ENCODE results near the gene CNP. TPM values are rescaled to one million over a fixed set of nuclear protein-coding genes. Genes with fewer than 3 reads are reported as not detected.
"Not testable (repeated sequence)": the region's sequence is repeated elsewhere in the genome, so short reads cannot be mapped to it uniquely, and the experiment has no call there.

The CNP gene
- total RNA-seq, 1 experiment from 2014 or later = 104 TPM

- DNase-seq (ENCODE audit: low read depth, low spot score) = peak; percentile 21
- in situ Hi-C loops (cut with HindIII; ENCODE audit: low pct_unique_long_range_greater_than_20kb, low sequenced_read_pairs) = no loop called here
Measured at GRCh38 chr17:42016411-42016831, 49.8 kb downstream of the CNP start.

GRCh38 chr17:42016941-42017865 lies 50.6 kb downstream of the CNP start, which contains the start of gene DNAJC7:
Gene DNAJC7, minus strand, starts transcription at chr17:42017439. Its CDS starts 23 bp downstream, at chr17:42017416.
- DNase-seq (ENCODE audit: low read depth, low spot score) = peak; percentile 91
- in situ Hi-C loops (cut with HindIII; ENCODE audit: low pct_unique_long_range_greater_than_20kb, low sequenced_read_pairs) = no loop called here

DNA sequence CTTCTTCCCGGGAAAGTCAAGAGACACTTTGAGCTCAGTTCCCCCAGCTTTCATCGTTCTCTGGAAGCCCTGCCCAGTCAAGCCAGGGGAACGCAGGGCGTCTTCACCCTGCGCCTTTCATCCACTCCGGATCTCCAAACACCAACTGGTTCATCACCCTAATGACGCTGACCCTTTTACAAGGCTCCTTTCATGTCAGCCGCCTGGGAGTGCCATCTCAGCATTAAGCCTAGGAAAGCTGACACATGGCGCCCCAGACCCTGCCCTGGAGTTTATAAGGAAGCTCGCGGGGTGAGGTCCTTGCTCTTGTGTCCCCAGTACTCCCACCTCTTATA lies 51.2 kb downstream of the CNP start:
- no peak for DNase-seq (ENCODE audit: low read depth, low spot score)
- in situ Hi-C loops (cut with HindIII; ENCODE audit: low pct_unique_long_range_greater_than_20kb, low sequenced_read_pairs) = no loop called here

DNA sequence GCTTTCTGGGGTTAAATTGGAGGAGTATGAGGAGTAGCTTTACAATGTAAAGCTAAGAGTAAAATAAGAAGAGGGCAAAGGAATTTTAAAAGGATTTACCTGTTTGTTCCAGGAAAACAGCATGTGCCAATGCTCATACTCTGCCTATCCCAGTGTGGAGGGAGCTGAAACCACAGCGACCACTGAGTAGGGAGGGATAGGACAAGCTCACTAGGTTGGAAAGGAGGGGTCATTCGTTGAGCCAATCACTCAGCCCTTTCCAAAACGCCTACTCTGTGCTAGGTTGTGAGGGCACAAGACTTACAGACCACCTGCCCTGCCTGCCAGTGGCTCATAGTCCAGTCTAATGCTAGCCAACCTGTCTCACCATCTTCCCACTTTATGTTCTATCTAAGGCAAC lies 51.7 kb downstream of the CNP start:
- in situ Hi-C loops (cut with HindIII; ENCODE audit: low pct_unique_long_range_greater_than_20kb, low sequenced_read_pairs) = no loop called here
- no peak for DNase-seq (ENCODE audit: low read depth, low spot score)

- in situ Hi-C loops (cut with HindIII; ENCODE audit: low pct_unique_long_range_greater_than_20kb, low sequenced_read_pairs) = no loop called here
- no peak for DNase-seq (ENCODE audit: low read depth, low spot score)
Measured at GRCh38 chr17:42018988-42019387, 52.4 kb downstream of the CNP start.

- in situ Hi-C loops (cut with HindIII; ENCODE audit: low pct_unique_long_range_greater_than_20kb, low sequenced_read_pairs) = no loop called here
- peak; percentile 91 for DNase-seq (ENCODE audit: low read depth, low spot score)
Measured at GRCh38 chr17:42019509-42020404, 53.2 kb downstream of the CNP start, which contains the start of gene NKIRAS2. Gene NKIRAS2, plus strand, starts transcription at chr17:42020090. Its CDS starts 1,488 bp downstream, at chr17:42021578.

DNA sequence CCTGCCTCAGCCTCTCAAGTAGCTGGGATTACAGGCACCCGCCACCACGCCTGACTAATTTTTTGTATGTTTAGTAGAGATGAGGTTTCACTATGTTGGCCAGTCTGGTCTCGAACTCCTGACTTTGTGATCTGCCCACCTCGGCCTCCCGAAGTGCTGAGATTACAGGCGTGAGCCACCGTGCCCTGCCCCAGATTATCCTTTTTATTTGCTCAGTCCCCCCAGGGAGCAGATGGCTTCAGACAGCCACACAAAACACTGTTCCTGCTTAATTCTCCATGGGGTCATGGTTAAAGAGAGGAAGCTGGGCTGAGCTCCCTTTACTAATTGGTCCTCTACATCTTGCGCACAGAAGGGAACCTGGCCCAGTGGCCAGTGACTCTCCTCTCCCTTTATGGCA lies 54.2 kb downstream of the CNP start:
- in situ Hi-C loops (cut with HindIII; ENCODE audit: low pct_unique_long_range_greater_than_20kb, low sequenced_read_pairs); DNase-seq (ENCODE audit: low read depth, low spot score): not testable (repeated sequence)

DNA sequence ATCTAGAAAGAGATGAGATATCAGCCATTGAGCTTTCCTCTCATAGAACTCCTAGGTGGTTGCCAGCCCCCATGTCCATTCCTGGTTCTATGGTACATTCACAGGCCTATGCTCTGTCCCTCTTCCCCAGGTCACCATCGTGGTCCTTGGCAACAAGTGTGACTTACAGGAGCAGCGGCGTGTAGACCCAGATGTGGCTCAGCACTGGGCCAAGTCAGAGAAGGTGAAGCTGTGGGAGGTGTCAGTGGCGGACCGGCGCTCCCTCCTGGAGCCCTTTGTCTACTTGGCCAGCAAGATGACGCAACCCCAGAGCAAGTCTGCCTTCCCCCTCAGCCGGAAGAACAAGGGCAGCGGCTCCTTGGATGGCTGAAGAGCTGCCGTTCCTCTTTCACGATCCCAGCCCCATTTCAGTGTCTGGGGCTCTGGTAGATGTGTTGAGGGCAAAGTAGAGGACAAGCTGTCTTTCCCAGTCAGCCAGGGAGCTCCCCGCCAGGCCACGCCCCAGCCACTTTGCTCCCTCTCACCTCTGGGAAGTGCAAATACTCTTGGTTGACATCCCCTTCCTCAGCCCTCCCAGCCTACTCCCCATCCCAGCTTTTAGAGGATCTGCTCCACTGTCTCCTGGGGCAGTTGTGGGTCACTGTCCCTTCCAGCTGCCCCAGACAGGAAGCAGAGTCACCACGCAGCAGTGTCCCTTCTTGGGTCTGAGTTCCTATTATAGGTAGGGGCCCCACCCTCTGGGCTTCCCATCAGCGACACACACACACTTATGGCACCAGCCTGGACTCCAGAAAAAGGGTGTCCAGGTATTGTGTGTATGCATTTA lies 57.1 kb downstream of the CNP start:
- no peak for DNase-seq (ENCODE audit: low read depth, low spot score)
- in situ Hi-C loops (cut with HindIII; ENCODE audit: low pct_unique_long_range_greater_than_20kb, low sequenced_read_pairs) = no loop called here

DNA sequence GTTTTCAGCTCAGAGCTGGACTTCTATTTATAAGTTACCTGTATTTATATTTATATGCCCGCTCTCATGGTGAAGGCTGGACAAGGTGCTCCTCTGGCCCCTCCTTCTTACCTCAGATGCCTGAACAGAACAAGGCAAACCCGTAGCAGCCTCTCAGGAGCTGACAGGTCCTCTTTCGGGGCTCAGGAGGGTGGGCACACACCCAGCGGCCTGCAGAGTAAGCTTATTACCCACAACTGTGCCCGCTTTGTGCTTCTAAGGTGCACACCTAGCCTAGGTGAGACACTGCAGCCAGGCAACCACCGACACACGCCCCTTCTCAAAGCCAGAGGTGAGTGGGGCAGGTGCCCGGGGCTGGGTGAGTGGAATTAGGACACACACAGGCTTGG lies 58.6 kb downstream of the CNP start:
- no peak for DNase-seq (ENCODE audit: low read depth, low spot score)
- in situ Hi-C loops (cut with HindIII; ENCODE audit: low pct_unique_long_range_greater_than_20kb, low sequenced_read_pairs) = no loop called here

DNA sequence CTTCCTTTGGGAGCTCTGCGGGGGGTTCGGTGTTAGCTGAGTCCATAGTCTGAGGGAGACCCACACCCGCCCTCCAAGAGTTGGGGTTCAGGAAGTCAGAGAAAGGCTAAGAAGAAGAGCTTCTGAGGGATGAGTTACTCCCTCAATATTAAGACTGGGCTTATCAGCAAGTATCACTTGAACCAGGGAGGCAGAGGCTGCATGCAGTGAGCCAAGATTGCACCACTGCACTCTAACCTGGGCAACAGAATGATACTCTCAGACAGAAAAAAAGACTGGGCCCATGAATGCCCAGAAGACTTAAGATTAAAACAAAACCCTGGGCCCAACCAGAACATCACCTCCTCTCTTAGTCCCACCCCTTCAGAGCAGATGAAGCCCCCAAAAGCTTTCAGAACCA lies 59.3 kb downstream of the CNP start:
- in situ Hi-C loops (cut with HindIII; ENCODE audit: low pct_unique_long_range_greater_than_20kb, low sequenced_read_pairs) = no loop called here
- no peak for DNase-seq (ENCODE audit: low read depth, low spot score)

DNA sequence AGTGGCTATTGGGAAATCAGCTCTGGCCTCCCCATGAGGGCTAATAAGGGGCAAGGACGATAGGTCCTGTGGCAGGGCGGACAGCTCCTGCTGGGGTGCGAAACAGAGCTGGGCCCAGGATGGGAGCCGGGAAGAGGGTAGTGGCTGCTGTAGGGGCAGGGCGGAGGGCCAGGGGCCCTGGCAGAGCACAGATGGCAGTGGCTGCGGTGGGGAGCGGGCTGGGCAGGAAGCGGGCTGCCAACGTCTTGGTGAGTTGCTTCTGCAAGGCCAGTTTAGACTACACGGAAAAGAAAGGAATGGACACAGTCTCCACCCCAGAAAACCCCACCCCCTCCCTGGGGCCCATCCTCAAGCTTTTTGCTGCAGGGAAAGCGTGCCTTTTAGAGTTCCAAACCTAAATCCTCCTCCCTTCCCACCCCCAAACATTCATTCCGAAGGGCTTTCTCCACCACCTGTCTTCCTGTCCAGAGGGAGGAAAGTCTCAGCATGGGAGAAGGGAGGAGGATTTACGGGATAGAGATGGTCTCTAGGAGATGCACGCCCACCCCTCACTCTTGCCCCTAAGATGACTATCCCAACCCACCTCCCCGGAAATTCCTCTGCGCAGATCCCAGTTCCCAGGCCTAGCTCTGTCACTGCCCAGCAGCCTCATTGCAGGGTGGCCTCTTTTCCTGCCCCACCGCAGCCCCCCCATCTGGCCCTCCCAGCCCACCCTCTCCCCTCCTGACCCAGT lies 60.4 kb downstream of the CNP start:
- in situ Hi-C loops (cut with HindIII; ENCODE audit: low pct_unique_long_range_greater_than_20kb, low sequenced_read_pairs) = no loop called here
- no peak for DNase-seq (ENCODE audit: low read depth, low spot score)

Other genes starting within 250 kb of the CNP start
- gene HAP1, start 232.2 kb upstream of the CNP start, total RNA-seq (2014; rRNA removed; shearing (Covaris generic)) = 0.40 and 0.53 TPM in 2 replicates
- gene JUP, start 180.1 kb upstream of the CNP start, total RNA-seq (2014; rRNA removed; shearing (Covaris generic)) = 0.50 and 0.83 TPM in 2 replicates
- gene P3H4, start 154.8 kb upstream of the CNP start, total RNA-seq (2014; rRNA removed; shearing (Covaris generic)) = 29.9 and 31.2 TPM in 2 replicates
- gene FKBP10, start 153.8 kb upstream of the CNP start, total RNA-seq (2014; rRNA removed; shearing (Covaris generic)) = 236 and 244 TPM in 2 replicates
- 86.3 and 92.7 TPM in 2 replicates for gene NT5C3B, start 130.6 kb upstream of the CNP start, total RNA-seq (2014; rRNA removed; shearing (Covaris generic))
- gene KLHL10, start 129.0 kb upstream of the CNP start, total RNA-seq (2014; rRNA removed; shearing (Covaris generic)) = not detected in 2 replicates
- 18.5 and 19.7 TPM in 2 replicates for gene KLHL11, start 101.4 kb upstream of the CNP start, total RNA-seq (2014; rRNA removed; shearing (Covaris generic))
- gene ACLY, start 47.8 kb upstream of the CNP start, total RNA-seq (2014; rRNA removed; shearing (Covaris generic)) = 112 and 113 TPM in 2 replicates
- gene ODAD4, start 36.2 kb upstream of the CNP start, total RNA-seq (2014; rRNA removed; shearing (Covaris generic)) = 0.98 and 1.3 TPM in 2 replicates
- 81.1 and 85.9 TPM in 2 replicates for gene DNAJC7, start 50.6 kb downstream of the CNP start, total RNA-seq (2014; rRNA removed; shearing (Covaris generic))
- 25.8 and 32.6 TPM in 2 replicates for gene NKIRAS2, start 53.3 kb downstream of the CNP start, total RNA-seq (2014; rRNA removed; shearing (Covaris generic))
- 0.40 and 0.85 TPM in 2 replicates for gene C17orf113, start 83.8 kb downstream of the CNP start, total RNA-seq (2014; rRNA removed; shearing (Covaris generic))
- 0.19 and 0.45 TPM in 2 replicates for gene ZNF385C, start 131.7 kb downstream of the CNP start, total RNA-seq (2014; rRNA removed; shearing (Covaris generic))
- 5.8 and 7.0 TPM in 2 replicates for gene DHX58, start 145.9 kb downstream of the CNP start, total RNA-seq (2014; rRNA removed; shearing (Covaris generic))
- gene KAT2A, start 154.6 kb downstream of the CNP start, total RNA-seq (2014; rRNA removed; shearing (Covaris generic)) = 12.9 and 14.7 TPM in 2 replicates
- not detected in 2 replicates for gene HSPB9, start 156.0 kb downstream of the CNP start, total RNA-seq (2014; rRNA removed; shearing (Covaris generic))
- 166 and 195 TPM in 2 replicates for gene RAB5C, start 188.2 kb downstream of the CNP start, total RNA-seq (2014; rRNA removed; shearing (Covaris generic))
- 0.18 and 0.24 TPM in 2 replicates for gene KCNH4, start 214.3 kb downstream of the CNP start, total RNA-seq (2014; rRNA removed; shearing (Covaris generic))
- not detected in 2 replicates for gene HCRT, start 218.7 kb downstream of the CNP start, total RNA-seq (2014; rRNA removed; shearing (Covaris generic))
- gene GHDC, start 227.7 kb downstream of the CNP start, total RNA-seq (2014; rRNA removed; shearing (Covaris generic)) = 24.7 and 28.4 TPM in 2 replicates

Data from SK-MEL-5 (cell line).